Left lung (tissue), 10 donors: ENCODE data around the gene NR5A2. TPM values are rescaled to one million over a fixed set of nuclear protein-coding genes. Genes with fewer than 3 reads are reported as not detected.

ENCODE experiments used
- ATAC-seq: fragments of 200-7000 bp; cut with Tn5 transposase; one replicate; pipeline ENCODE4 v1.9.1; 2020; ENCODE audit warnings: moderate library complexity
- DNase-seq, 4 donors: peaks; one replicate each; pipeline ENCODE4 v3.0.0-alpha.2; 2013 to 2020
- H3K27ac ChIP-seq, 2 donors: fragments of 200-600 bp; sonication (generic) in 1 of 2; one replicate each; pipeline versions ENCODE4 v1.5.0 to v1.8.0; 2020 to 2021
- H3K27me3 ChIP-seq, 2 donors: fragments of 200-600 bp; sonication (generic) in 1 of 2; one replicate each; pipeline versions ENCODE4 v1.5.0 to v1.8.0; 2020 to 2021
- H3K36me3 ChIP-seq, 2 donors: fragments of 200-600 bp; sonication (generic) in 1 of 2; one replicate each; pipeline versions ENCODE4 v1.5.0 to v1.8.0; 2020 to 2021
- H3K4me1 ChIP-seq, 2 donors: fragments of 200-600 bp; one replicate each; pipeline ENCODE4 v1.8.0; 2021
- H3K4me3 ChIP-seq, 2 donors: fragments of 200-600 bp; sonication (generic) in 1 of 2; one replicate each; pipeline versions ENCODE4 v1.5.0 to v1.8.0; 2020 to 2021; ENCODE audit warnings: mild to moderate bottlenecking in 1 of 2
- H3K9me3 ChIP-seq, 2 donors: fragments of 200-600 bp; sonication (generic) in 1 of 2; one replicate each; pipeline versions ENCODE4 v1.5.0 to v1.8.0; 2020 to 2021
- intact Hi-C, 2 donors: fragments of 100-400 bp; cut with DNase I; formaldehyde crosslinking; loops; one replicate each; pipeline versions ENCODE4 v1.11.2 to v1.14.2; 2022
- polyA plus RNA-seq, 6 donors: library from polyadenylated mRNA; unstranded; fragments of 120-200 nt; gene quantifications; one replicate each; pipeline ENCODE4 v1.2.1, GENCODE V29; 2013; ENCODE audit not compliant: insufficient read length in 6 of 6
- total RNA-seq, 2 donors: library from RNA; stranded (reverse); fragmentation: NEBNext Ultra II Directional; extraction: Animal tissue kit (Norgen Biotek cat#: 25700); gene quantifications; one replicate each; pipeline ENCODE4 v1.2.1, GENCODE V29; 2021
- TF ChIP-seq, protein P1 (sequence below), 2 donors: fragments of 200-600 bp; sonication (generic) in 1 of 2; IDR thresholded peaks; one replicate each; pipeline versions ENCODE4 v1.5.0 to v1.8.0; 2021; ENCODE audit warnings: antibody characterized with exemption in 2 of 2
- donor health status: DM: no; HTN: yes; CAD: no.
- donor health status: DM: no; HTN: no; CAD: no.

NR5A2 gene
- total and polyA plus RNA-seq, 8 donors = 2.8 to 10.7 (median 8.2) TPM

DNA sequence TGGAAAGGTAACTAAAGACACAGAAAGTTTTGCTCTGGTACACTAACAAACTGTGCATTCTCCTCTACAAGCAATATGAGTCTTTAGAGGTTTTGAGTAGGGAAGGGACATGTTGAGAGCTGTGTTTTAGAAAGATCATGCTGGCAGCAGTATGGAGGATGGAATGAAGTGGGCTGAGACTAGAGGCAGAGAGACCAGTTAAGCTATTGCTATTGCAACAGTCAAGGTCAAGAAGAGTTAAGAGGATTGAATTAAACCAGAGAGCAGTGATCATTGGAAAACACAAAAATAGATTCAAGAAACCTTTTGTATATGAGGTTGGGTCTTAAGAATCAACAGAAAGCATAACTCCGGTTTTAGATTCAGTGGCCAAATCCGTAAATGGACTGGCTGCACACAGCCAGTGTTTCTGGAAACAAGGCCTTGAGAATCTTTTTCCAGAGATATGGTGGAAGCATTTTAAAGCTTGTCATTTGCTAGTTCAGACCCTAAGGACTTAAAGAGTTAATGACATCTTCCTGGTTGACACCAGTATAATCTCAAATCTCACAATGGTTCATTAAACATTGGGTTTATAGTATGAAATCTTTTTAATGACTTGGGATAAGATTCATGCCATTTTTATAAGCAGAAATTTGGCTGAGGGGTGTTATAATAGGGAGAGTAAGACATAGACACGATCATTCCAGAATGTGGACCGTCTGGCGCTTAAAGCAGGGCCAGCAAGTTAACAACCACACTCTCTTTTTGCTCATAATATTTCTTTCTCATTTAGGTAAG lies 177.9 kb downstream of the NR5A2 start:
- H3K27ac ChIP-seq = no peak overlapping the region
- peak in 2 of 4 donors; percentile 39 to 52 for DNase-seq
- no peaks in the 10 kb centered on the region for H3K9me3 ChIP-seq
- no peaks in the 10 kb centered on the region for H3K36me3 ChIP-seq
- no peaks in the 10 kb centered on the region for H3K27me3 ChIP-seq
- no peaks in the 10 kb centered on the region for H3K4me1 ChIP-seq
- no peak for ATAC-seq
- intact Hi-C loops = no loop called here
- no peak overlapping the region for H3K4me3 ChIP-seq
- TF ChIP-seq, protein P1, sequence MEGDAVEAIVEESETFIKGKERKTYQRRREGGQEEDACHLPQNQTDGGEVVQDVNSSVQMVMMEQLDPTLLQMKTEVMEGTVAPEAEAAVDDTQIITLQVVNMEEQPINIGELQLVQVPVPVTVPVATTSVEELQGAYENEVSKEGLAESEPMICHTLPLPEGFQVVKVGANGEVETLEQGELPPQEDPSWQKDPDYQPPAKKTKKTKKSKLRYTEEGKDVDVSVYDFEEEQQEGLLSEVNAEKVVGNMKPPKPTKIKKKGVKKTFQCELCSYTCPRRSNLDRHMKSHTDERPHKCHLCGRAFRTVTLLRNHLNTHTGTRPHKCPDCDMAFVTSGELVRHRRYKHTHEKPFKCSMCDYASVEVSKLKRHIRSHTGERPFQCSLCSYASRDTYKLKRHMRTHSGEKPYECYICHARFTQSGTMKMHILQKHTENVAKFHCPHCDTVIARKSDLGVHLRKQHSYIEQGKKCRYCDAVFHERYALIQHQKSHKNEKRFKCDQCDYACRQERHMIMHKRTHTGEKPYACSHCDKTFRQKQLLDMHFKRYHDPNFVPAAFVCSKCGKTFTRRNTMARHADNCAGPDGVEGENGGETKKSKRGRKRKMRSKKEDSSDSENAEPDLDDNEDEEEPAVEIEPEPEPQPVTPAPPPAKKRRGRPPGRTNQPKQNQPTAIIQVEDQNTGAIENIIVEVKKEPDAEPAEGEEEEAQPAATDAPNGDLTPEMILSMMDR (IDR thresholded peaks at IDR 0.05) = no peak

DNA sequence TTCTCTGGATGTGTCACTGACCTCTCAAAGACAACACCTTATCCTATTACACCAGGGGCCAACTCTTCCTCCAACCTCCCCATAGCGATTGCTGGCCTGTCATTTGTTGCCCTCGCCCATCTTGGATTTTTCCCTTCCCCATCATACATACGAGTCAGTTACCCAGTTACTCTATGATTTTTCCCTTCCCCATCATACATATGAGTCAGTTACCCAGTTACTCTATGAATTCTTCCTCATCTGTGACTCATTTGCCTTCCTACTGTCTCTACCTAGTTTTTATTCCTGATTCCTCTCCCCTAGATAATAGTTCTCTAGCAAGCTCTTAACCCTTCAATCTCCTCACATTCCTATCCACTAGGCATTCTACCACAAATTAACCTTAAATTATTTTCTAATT lies 178.8 kb downstream of the NR5A2 start:
- TF ChIP-seq, protein P1 (IDR thresholded peaks at IDR 0.05) = no peak
- DNase-seq = no peak

DNA sequence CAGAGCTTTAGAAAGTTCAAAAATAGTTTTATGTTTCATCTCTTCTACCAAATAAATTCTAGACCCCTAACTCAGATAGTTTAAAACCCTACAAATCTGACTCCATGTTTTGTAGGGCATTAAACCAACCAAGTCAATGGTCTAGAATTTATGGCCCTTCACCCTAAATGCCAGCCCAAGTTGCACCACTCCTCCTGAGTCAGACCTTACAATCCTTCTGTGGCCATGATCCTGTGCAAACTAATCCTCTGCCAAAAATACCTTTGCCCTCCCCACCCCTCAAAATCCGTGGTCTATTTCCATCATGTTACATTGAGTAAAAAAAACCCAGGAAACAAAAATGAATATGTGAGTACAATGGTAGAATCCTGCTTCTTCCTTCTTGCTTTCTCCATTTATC lies 179.3 kb downstream of the NR5A2 start:
- no peak overlapping the region for H3K27ac ChIP-seq
- H3K4me1 ChIP-seq = no peaks in the 10 kb centered on the region
- no peaks in the 10 kb centered on the region for H3K36me3 ChIP-seq
- ATAC-seq (no peak), DNase-seq (no peak)
- H3K9me3 ChIP-seq = no peaks in the 10 kb centered on the region
- H3K27me3 ChIP-seq = no peaks in the 10 kb centered on the region
- no peak overlapping the region for H3K4me3 ChIP-seq
- intact Hi-C loops = no loop called here
- TF ChIP-seq, protein P1 (IDR thresholded peaks at IDR 0.05) = no peak

More for the DNA sequence above, 178.8 kb downstream of the NR5A2 start:
- intact Hi-C loops = no loop called here
- Histone ChIP-seq H3K4me3 (no peak overlapping the region), H3K36me3 (no peaks in the 10 kb centered on the region), H3K27me3 (no peaks in the 10 kb centered on the region), H3K4me1 (no peaks in the 10 kb centered on the region), H3K9me3 (no peaks in the 10 kb centered on the region), H3K27ac (no peak overlapping the region)
- no peak for ATAC-seq

DNA sequence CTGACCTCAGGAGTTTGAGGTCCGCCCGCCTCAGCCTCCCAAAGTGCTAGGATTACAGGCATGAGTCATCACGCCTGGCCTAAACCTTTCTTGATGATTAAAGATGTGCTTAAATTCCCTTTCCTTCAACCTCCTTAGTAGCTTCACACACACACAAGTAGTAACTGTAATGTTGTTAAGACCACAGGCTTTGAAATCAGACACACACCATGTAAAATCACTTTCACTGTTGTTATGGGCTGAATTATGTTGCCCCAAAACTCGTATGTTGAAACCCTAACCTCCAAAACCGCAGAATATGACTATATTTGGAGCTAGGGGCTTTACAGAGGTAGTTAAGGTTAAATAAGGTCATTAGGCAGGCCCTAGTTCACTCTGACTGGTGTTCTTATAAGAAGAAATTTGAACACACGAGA lies 180.2 kb downstream of the NR5A2 start:
- Histone ChIP-seq H3K9me3 (no peaks in the 10 kb centered on the region), H3K36me3 (no peaks in the 10 kb centered on the region), H3K4me1 (no peaks in the 10 kb centered on the region), H3K4me3 (no peak overlapping the region), H3K27me3 (no peaks in the 10 kb centered on the region), H3K27ac (no peak overlapping the region)
- no peak for ATAC-seq
- intact Hi-C loops = no loop called here
- DNase-seq = no peak
- TF ChIP-seq, protein P1 (IDR thresholded peaks at IDR 0.05) = no peak

DNA sequence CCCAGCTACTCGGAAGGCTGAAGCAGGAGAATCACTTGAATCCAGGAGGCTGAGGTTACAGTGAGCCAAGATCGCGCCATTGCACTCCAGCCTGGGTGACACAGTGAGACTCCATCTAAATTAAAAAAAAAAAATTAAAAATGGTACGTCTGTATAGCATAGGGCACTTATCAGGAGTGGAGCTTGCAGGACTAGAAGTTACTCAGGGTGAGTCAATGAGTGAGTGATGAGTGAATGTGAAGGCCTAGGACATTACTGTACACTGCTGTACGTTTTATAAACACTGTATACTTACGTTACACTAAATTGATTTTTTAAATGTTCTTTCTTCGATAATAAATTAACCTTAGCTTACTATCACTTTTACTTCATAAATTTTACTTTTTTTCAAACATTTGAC lies 183.6 kb downstream of the NR5A2 start:
- intact Hi-C loops = no loop called here
- DNase-seq (no peak), ATAC-seq (no peak)
- Histone ChIP-seq H3K4me3 (no peak overlapping the region), H3K9me3 (peaks cover 0 to 2% of the 10 kb centered on the region in 2 donors), H3K4me1 (no peaks in the 10 kb centered on the region), H3K27ac (no peak overlapping the region), H3K27me3 (no peaks in the 10 kb centered on the region), H3K36me3 (no peaks in the 10 kb centered on the region)
- TF ChIP-seq, protein P1 (IDR thresholded peaks at IDR 0.05) = no peak
